GM23338 (cell line): ENCODE results near the gene TSPAN5.

Experiments
- CREB1 ChIP-seq: fragments of 250-450 bp; sonication (Bioruptor Pico); IDR thresholded peaks from 2 replicates; pipeline ENCODE4 v1.5.0; 2020; ENCODE audit warnings: low read depth, mild to moderate bottlenecking, moderate library complexity
- CTCF ChIP-seq, 2 experiments: fragments of 200-600 bp in 1 of 2; sonication (generic) in 1 of 2; conservative IDR thresholded peaks; 2 replicates each; pipeline versions ENCODE4 v1.5.1 to v1.6.1; 2016 to 2017; ENCODE audit warnings: antibody characterized with exemption in 2 of 2, low read depth in 2 of 2, mild to moderate bottlenecking in 2 of 2, moderate library complexity in 1 of 2
- EZH2 ChIP-seq: fragments of 200-600 bp; sonication (generic); IDR thresholded peaks from one replicate; pipeline ENCODE4 v1.8.0; 2017; ENCODE audit warnings: antibody characterized with exemption, mild to moderate bottlenecking, low read depth; ENCODE audit not compliant: unreplicated experiment
- EZH2phosphoT487 ChIP-seq: fragments of 200-600 bp; sonication (generic); IDR thresholded peaks from one replicate; pipeline ENCODE4 v1.8.1; 2018; ENCODE audit warnings: antibody characterized with exemption; ENCODE audit not compliant: unreplicated experiment
- JUNB ChIP-seq: IDR thresholded peaks from one replicate; pipeline ENCODE4 v1.6.1; 2016; ENCODE audit warnings: antibody characterized with exemption; ENCODE audit not compliant: unreplicated experiment
- NANOG ChIP-seq: IDR thresholded peaks from 2 replicates; pipeline ENCODE4 v1.6.1; 2016; ENCODE audit warnings: antibody characterized with exemption, borderline replicate concordance
- POLR2AphosphoS5 ChIP-seq: IDR thresholded peaks from 2 replicates; pipeline ENCODE4 v1.6.1; 2016; ENCODE audit warnings: antibody characterized with exemption, low read depth
- STAT1 ChIP-seq: IDR thresholded peaks from one replicate; pipeline ENCODE4 v1.6.1; 2016; ENCODE audit warnings: antibody characterized with exemption; ENCODE audit not compliant: unreplicated experiment
- ZNF114 ChIP-seq: fragments of 250-450 bp; sonication (Bioruptor Pico); IDR thresholded peaks from 2 replicates; pipeline ENCODE4 v1.5.0; 2020; ENCODE audit warnings: mild to moderate bottlenecking, moderate library complexity
- ZNF331 ChIP-seq: fragments of 250-450 bp; sonication (Bioruptor Pico); IDR thresholded peaks from 2 replicates; pipeline ENCODE4 v1.5.0; 2020; ENCODE audit warnings: low read depth, mild to moderate bottlenecking, moderate library complexity
- TF ChIP-seq, protein P1 (sequence below): IDR thresholded peaks from one replicate; pipeline ENCODE4 v1.6.1; 2018; ENCODE audit warnings: antibody characterized with exemption; ENCODE audit not compliant: unreplicated experiment
- TF ChIP-seq, protein P2 (sequence below): fragments of 250-450 bp; sonication (Bioruptor Pico); IDR thresholded peaks from 2 replicates; pipeline ENCODE4 v1.5.0; 2020; ENCODE audit warnings: mild to moderate bottlenecking, moderate library complexity
- TF ChIP-seq, protein P3 (sequence below): IDR thresholded peaks from 2 replicates; pipeline ENCODE4 v1.6.1; 2016; ENCODE audit warnings: antibody characterized with exemption

DNA sequence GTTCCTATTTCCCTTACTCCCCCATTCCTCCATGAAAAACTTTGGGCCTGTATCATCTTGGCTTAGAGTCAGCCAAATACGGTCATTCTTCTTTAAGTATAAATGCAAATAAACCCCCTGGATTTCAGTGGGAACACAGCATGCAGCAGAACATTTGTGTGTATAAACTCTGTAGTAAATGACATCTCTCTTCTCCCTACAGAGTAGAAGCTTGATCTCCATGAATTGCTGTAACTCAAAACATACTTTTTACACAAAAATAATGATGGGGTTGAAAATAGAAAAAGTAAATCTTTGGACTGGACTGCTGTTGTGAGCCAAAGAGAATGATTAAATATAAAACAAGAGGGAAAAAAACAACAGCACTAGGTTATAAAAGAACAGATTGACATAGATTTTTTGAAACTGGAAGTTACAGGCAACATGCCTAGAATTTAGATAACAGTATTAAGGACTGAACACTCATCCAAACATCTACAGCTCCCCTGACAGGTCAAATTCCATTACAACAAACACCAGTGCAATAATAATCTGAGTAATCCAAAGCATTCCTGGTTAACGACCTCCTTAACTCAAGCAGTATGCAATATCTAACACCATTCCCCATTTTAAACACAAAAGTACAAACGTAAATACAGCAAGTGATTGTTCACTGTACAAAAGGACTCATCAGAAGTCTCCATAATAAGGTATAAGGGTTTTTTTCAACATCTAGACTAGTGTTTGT lies 30.7 kb downstream of the TSPAN5 start:
- no peak for TF ChIP-seq POLR2AphosphoS5
- TF ChIP-seq CTCF (conservative IDR thresholded peaks at IDR 0.05; ENCODE audit: low read depth in 2 of 2): no peak
- TF ChIP-seq EZH2: no peak
- TF ChIP-seq CREB1 (CRISPR knock-in tag): no peak
- TF ChIP-seq, protein P1, sequence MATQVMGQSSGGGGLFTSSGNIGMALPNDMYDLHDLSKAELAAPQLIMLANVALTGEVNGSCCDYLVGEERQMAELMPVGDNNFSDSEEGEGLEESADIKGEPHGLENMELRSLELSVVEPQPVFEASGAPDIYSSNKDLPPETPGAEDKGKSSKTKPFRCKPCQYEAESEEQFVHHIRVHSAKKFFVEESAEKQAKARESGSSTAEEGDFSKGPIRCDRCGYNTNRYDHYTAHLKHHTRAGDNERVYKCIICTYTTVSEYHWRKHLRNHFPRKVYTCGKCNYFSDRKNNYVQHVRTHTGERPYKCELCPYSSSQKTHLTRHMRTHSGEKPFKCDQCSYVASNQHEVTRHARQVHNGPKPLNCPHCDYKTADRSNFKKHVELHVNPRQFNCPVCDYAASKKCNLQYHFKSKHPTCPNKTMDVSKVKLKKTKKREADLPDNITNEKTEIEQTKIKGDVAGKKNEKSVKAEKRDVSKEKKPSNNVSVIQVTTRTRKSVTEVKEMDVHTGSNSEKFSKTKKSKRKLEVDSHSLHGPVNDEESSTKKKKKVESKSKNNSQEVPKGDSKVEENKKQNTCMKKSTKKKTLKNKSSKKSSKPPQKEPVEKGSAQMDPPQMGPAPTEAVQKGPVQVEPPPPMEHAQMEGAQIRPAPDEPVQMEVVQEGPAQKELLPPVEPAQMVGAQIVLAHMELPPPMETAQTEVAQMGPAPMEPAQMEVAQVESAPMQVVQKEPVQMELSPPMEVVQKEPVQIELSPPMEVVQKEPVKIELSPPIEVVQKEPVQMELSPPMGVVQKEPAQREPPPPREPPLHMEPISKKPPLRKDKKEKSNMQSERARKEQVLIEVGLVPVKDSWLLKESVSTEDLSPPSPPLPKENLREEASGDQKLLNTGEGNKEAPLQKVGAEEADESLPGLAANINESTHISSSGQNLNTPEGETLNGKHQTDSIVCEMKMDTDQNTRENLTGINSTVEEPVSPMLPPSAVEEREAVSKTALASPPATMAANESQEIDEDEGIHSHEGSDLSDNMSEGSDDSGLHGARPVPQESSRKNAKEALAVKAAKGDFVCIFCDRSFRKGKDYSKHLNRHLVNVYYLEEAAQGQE: no peak
- TF ChIP-seq EZH2phosphoT487: no peak
- TF ChIP-seq NANOG: no peak
- TF ChIP-seq JUNB: no peak
- no peak for TF ChIP-seq STAT1
- no peak for TF ChIP-seq ZNF114 (CRISPR knock-in tag)
- no peak for TF ChIP-seq ZNF331 (CRISPR knock-in tag)
- TF ChIP-seq, protein P2, sequence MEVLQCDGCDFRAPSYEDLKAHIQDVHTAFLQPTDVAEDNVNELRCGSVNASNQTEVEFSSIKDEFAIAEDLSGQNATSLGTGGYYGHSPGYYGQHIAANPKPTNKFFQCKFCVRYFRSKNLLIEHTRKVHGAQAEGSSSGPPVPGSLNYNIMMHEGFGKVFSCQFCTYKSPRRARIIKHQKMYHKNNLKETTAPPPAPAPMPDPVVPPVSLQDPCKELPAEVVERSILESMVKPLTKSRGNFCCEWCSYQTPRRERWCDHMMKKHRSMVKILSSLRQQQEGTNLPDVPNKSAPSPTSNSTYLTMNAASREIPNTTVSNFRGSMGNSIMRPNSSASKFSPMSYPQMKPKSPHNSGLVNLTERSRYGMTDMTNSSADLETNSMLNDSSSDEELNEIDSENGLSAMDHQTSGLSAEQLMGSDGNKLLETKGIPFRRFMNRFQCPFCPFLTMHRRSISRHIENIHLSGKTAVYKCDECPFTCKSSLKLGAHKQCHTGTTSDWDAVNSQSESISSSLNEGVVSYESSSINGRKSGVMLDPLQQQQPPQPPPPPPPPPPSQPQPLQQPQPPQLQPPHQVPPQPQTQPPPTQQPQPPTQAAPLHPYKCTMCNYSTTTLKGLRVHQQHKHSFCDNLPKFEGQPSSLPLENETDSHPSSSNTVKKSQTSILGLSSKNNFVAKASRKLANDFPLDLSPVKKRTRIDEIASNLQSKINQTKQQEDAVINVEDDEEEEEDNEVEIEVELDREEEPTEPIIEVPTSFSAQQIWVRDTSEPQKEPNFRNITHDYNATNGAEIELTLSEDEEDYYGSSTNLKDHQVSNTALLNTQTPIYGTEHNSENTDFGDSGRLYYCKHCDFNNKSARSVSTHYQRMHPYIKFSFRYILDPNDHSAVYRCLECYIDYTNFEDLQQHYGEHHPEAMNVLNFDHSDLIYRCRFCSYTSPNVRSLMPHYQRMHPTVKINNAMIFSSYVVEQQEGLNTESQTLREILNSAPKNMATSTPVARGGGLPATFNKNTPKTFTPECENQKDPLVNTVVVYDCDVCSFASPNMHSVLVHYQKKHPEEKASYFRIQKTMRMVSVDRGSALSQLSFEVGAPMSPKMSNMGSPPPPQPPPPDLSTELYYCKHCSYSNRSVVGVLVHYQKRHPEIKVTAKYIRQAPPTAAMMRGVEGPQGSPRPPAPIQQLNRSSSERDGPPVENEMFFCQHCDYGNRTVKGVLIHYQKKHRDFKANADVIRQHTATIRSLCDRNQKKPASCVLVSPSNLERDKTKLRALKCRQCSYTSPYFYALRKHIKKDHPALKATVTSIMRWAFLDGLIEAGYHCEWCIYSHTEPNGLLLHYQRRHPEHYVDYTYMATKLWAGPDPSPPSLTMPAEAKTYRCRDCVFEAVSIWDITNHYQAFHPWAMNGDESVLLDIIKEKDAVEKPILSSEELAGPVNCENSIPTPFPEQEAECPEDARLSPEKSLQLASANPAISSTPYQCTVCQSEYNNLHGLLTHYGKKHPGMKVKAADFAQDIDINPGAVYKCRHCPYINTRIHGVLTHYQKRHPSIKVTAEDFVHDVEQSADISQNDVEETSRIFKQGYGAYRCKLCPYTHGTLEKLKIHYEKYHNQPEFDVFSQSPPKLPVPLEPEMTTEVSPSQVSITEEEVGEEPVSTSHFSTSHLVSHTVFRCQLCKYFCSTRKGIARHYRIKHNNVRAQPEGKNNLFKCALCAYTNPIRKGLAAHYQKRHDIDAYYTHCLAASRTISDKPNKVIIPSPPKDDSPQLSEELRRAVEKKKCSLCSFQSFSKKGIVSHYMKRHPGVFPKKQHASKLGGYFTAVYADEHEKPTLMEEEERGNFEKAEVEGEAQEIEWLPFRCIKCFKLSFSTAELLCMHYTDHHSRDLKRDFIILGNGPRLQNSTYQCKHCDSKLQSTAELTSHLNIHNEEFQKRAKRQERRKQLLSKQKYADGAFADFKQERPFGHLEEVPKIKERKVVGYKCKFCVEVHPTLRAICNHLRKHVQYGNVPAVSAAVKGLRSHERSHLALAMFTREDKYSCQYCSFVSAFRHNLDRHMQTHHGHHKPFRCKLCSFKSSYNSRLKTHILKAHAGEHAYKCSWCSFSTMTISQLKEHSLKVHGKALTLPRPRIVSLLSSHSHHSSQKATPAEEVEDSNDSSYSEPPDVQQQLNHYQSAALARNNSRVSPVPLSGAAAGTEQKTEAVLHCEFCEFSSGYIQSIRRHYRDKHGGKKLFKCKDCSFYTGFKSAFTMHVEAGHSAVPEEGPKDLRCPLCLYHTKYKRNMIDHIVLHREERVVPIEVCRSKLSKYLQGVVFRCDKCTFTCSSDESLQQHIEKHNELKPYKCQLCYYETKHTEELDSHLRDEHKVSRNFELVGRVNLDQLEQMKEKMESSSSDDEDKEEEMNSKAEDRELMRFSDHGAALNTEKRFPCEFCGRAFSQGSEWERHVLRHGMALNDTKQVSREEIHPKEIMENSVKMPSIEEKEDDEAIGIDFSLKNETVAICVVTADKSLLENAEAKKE (CRISPR knock-in tag): no peak
- TF ChIP-seq, protein P3, sequence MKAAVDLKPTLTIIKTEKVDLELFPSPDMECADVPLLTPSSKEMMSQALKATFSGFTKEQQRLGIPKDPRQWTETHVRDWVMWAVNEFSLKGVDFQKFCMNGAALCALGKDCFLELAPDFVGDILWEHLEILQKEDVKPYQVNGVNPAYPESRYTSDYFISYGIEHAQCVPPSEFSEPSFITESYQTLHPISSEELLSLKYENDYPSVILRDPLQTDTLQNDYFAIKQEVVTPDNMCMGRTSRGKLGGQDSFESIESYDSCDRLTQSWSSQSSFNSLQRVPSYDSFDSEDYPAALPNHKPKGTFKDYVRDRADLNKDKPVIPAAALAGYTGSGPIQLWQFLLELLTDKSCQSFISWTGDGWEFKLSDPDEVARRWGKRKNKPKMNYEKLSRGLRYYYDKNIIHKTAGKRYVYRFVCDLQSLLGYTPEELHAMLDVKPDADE: no peak
